ENCODE results near the gene DCDC1. TPM values are rescaled to one million over a fixed set of nuclear protein-coding genes. Genes with fewer than 3 reads are reported as not detected.

The DCDC1 gene
- total RNA-seq, 1 donor from 2014 or later, result not detected

GRCh38 chr11:31022080-31022479 lies 347.5 kb downstream of the DCDC1 start:
- no peaks in the 10 kb centered on the region for H3K27me3 Mint-ChIP-seq (ENCODE audit: insufficient read depth)
- no peaks in the 10 kb centered on the region for H3K4me1 Mint-ChIP-seq (ENCODE audit: low read depth)
- intact Hi-C loops (cut with micrococcal nuclease), result no loop called here
- H3K27ac Mint-ChIP-seq, result no peak overlapping the region
- H3K4me3 Mint-ChIP-seq, result no peak overlapping the region
- no peak for DNase-seq (ENCODE audit: low spot score)
- H3K9me3 Mint-ChIP-seq, result no peaks in the 10 kb centered on the region
- H3K36me3 Mint-ChIP-seq (ENCODE audit: low read depth), result no peaks in the 10 kb centered on the region

GRCh38 chr11:31019786-31020185 lies 349.8 kb downstream of the DCDC1 start:
- no peak for DNase-seq (ENCODE audit: low spot score)
- Mint-ChIP-seq H3K9me3 (no peaks in the 10 kb centered on the region), H3K4me3 (no peak overlapping the region), H3K4me1 (ENCODE audit: low read depth) (no peaks in the 10 kb centered on the region), H3K27ac (no peak overlapping the region), H3K27me3 (ENCODE audit: insufficient read depth) (no peaks in the 10 kb centered on the region), H3K36me3 (ENCODE audit: low read depth) (no peaks in the 10 kb centered on the region)
- intact Hi-C loops (cut with micrococcal nuclease), result no loop called here

- Mint-ChIP-seq H3K4me3 (no peak overlapping the region), H3K27me3 (ENCODE audit: insufficient read depth) (no peaks in the 10 kb centered on the region), H3K9me3 (no peaks in the 10 kb centered on the region), H3K4me1 (ENCODE audit: low read depth) (no peaks in the 10 kb centered on the region), H3K27ac (no peak overlapping the region), H3K36me3 (ENCODE audit: low read depth) (no peaks in the 10 kb centered on the region)
- intact Hi-C loops (cut with micrococcal nuclease), result no loop called here
- no peak for DNase-seq (ENCODE audit: low spot score)
These were observed 364.3 kb downstream of the DCDC1 start for GRCh38 chr11:31005202-31005601.

GRCh38 chr11:31001427-31001826 lies 368.1 kb downstream of the DCDC1 start:
- no peaks in the 10 kb centered on the region for H3K9me3 Mint-ChIP-seq
- DNase-seq (ENCODE audit: low spot score), result no peak
- no peaks in the 10 kb centered on the region for H3K4me1 Mint-ChIP-seq (ENCODE audit: low read depth)
- H3K27me3 Mint-ChIP-seq (ENCODE audit: insufficient read depth), result no peaks in the 10 kb centered on the region
- no peaks in the 10 kb centered on the region for H3K36me3 Mint-ChIP-seq (ENCODE audit: low read depth)
- no peak overlapping the region for H3K27ac Mint-ChIP-seq
- intact Hi-C loops (cut with micrococcal nuclease), result no loop called here
- no peak overlapping the region for H3K4me3 Mint-ChIP-seq

- DNase-seq (ENCODE audit: low spot score), result no peak
- no peak overlapping the region for H3K27ac Mint-ChIP-seq
- intact Hi-C loops (cut with micrococcal nuclease), result no loop called here
- no peaks in the 10 kb centered on the region for H3K36me3 Mint-ChIP-seq (ENCODE audit: low read depth)
- no peak overlapping the region for H3K4me3 Mint-ChIP-seq
- H3K4me1 Mint-ChIP-seq (ENCODE audit: low read depth), result no peaks in the 10 kb centered on the region
- H3K27me3 Mint-ChIP-seq (ENCODE audit: insufficient read depth), result no peaks in the 10 kb centered on the region
- no peaks in the 10 kb centered on the region for H3K9me3 Mint-ChIP-seq
These were observed 369.2 kb downstream of the DCDC1 start for GRCh38 chr11:31000381-31000780.

GRCh38 chr11:30992513-30992849 lies 377.1 kb downstream of the DCDC1 start:
- intact Hi-C loops (cut with micrococcal nuclease), result no loop called here
- Mint-ChIP-seq H3K9me3 (no peaks in the 10 kb centered on the region), H3K27ac (no peak overlapping the region), H3K4me1 (ENCODE audit: low read depth) (no peaks in the 10 kb centered on the region), H3K36me3 (ENCODE audit: low read depth) (no peaks in the 10 kb centered on the region), H3K4me3 (no peak overlapping the region), H3K27me3 (ENCODE audit: insufficient read depth) (no peaks in the 10 kb centered on the region)
- DNase-seq (ENCODE audit: low spot score), result no peak

GRCh38 chr11:30991802-30992512 lies 377.6 kb downstream of the DCDC1 start:
- Mint-ChIP-seq H3K27me3 (ENCODE audit: insufficient read depth) (no peaks in the 10 kb centered on the region), H3K4me3 (no peak overlapping the region), H3K9me3 (no peaks in the 10 kb centered on the region), H3K4me1 (ENCODE audit: low read depth) (no peaks in the 10 kb centered on the region), H3K27ac (no peak overlapping the region), H3K36me3 (ENCODE audit: low read depth) (no peaks in the 10 kb centered on the region)
- no peak for DNase-seq (ENCODE audit: low spot score)
- intact Hi-C loops (cut with micrococcal nuclease), result no loop called here

GRCh38 chr11:30991376-30991775 lies 378.2 kb downstream of the DCDC1 start:
- H3K4me1 Mint-ChIP-seq (ENCODE audit: low read depth), result no peaks in the 10 kb centered on the region
- no peak for DNase-seq (ENCODE audit: low spot score)
- no peaks in the 10 kb centered on the region for H3K27me3 Mint-ChIP-seq (ENCODE audit: insufficient read depth)
- H3K27ac Mint-ChIP-seq, result no peak overlapping the region
- no peaks in the 10 kb centered on the region for H3K36me3 Mint-ChIP-seq (ENCODE audit: low read depth)
- H3K4me3 Mint-ChIP-seq, result no peak overlapping the region
- H3K9me3 Mint-ChIP-seq, result no peaks in the 10 kb centered on the region
- intact Hi-C loops (cut with micrococcal nuclease), result no loop called here

- H3K9me3 Mint-ChIP-seq, result no peaks in the 10 kb centered on the region
- intact Hi-C loops (cut with micrococcal nuclease), result no loop called here
- no peaks in the 10 kb centered on the region for H3K27me3 Mint-ChIP-seq (ENCODE audit: insufficient read depth)
- H3K4me1 Mint-ChIP-seq (ENCODE audit: low read depth), result no peaks in the 10 kb centered on the region
- no peak for DNase-seq (ENCODE audit: low spot score)
- no peak overlapping the region for H3K4me3 Mint-ChIP-seq
- no peaks in the 10 kb centered on the region for H3K36me3 Mint-ChIP-seq (ENCODE audit: low read depth)
- no peak overlapping the region for H3K27ac Mint-ChIP-seq
These were observed 378.8 kb downstream of the DCDC1 start for GRCh38 chr11:30990625-30991296.

GRCh38 chr11:30987819-30988218 lies 381.7 kb downstream of the DCDC1 start:
- no peak overlapping the region for H3K27ac Mint-ChIP-seq
- H3K36me3 Mint-ChIP-seq (ENCODE audit: low read depth), result no peaks in the 10 kb centered on the region
- intact Hi-C loops (cut with micrococcal nuclease), result no loop called here
- no peaks in the 10 kb centered on the region for H3K9me3 Mint-ChIP-seq
- DNase-seq (ENCODE audit: low spot score), result no peak
- no peaks in the 10 kb centered on the region for H3K4me1 Mint-ChIP-seq (ENCODE audit: low read depth)
- no peak overlapping the region for H3K4me3 Mint-ChIP-seq
- no peaks in the 10 kb centered on the region for H3K27me3 Mint-ChIP-seq (ENCODE audit: insufficient read depth)

- Mint-ChIP-seq H3K9me3 (no peaks in the 10 kb centered on the region), H3K27ac (no peak overlapping the region), H3K36me3 (ENCODE audit: low read depth) (no peaks in the 10 kb centered on the region), H3K4me1 (ENCODE audit: low read depth) (no peaks in the 10 kb centered on the region), H3K4me3 (no peak overlapping the region), H3K27me3 (ENCODE audit: insufficient read depth) (no peaks in the 10 kb centered on the region)
- DNase-seq (ENCODE audit: low spot score), result no peak
- intact Hi-C loops (cut with micrococcal nuclease), result no loop called here
These were observed 384.0 kb downstream of the DCDC1 start for GRCh38 chr11:30985536-30985935.

GRCh38 chr11:30984827-30985226 lies 384.7 kb downstream of the DCDC1 start:
- Mint-ChIP-seq H3K4me3 (no peak overlapping the region), H3K4me1 (ENCODE audit: low read depth) (no peaks in the 10 kb centered on the region), H3K9me3 (no peaks in the 10 kb centered on the region), H3K36me3 (ENCODE audit: low read depth) (no peaks in the 10 kb centered on the region), H3K27ac (no peak overlapping the region), H3K27me3 (ENCODE audit: insufficient read depth) (no peaks in the 10 kb centered on the region)
- no peak for DNase-seq (ENCODE audit: low spot score)
- intact Hi-C loops (cut with micrococcal nuclease), result no loop called here

GRCh38 chr11:30984442-30984816 lies 385.1 kb downstream of the DCDC1 start:
- intact Hi-C loops (cut with micrococcal nuclease), result no loop called here
- Mint-ChIP-seq H3K4me3 (no peak overlapping the region), H3K9me3 (no peaks in the 10 kb centered on the region), H3K27me3 (ENCODE audit: insufficient read depth) (no peaks in the 10 kb centered on the region), H3K36me3 (ENCODE audit: low read depth) (no peaks in the 10 kb centered on the region), H3K4me1 (ENCODE audit: low read depth) (no peaks in the 10 kb centered on the region), H3K27ac (no peak overlapping the region)
- no peak for DNase-seq (ENCODE audit: low spot score)

Data from activated T-helper 1 cell treated with anti-CD3 and anti-CD28 coated beads, Interleukin-12 subunit alpha, Interleukin-12 subunit beta, Interleukin-2, Interleukin-4 antibody, amounts not matched to agents 30 ng/mL and 10 ng/mL and 1 ng/mL, durations not matched to agents 14 hours and 24 hours and 36 hours (primary cell).